SK-N-SH (cell line): ENCODE data around the gene XPR1. TPM values are rescaled to one million over a fixed set of nuclear protein-coding genes. Genes with fewer than 3 reads are reported as not detected.

Experiments used
- CTCF ChIA-PET: fragments of 300-600, 350-600 bp; formaldehyde crosslinking; extraction: SDS; loops from one replicate; lab custom pipeline; 2021; lab: Yijun Ruan, JAX
- POLR2A ChIA-PET: fragments of 350-600 bp; sonication (Branson Sonifier 250); formaldehyde crosslinking; extraction: SDS; loops from one replicate; lab custom pipeline; 2020; ENCODE audit warnings: antibody characterized with exemption, inconsistent platforms; lab: Yijun Ruan, JAX
- DNase-seq: peaks from one replicate; pipeline ENCODE4 v3.0.0; 2012
- H2AFZ ChIP-seq: fragments of 200-600 bp; sonication (generic); 2 replicates; pipeline ENCODE4 v1.8.1; 2016; ENCODE audit warnings: antibody characterized with exemption, mild to moderate bottlenecking, low read depth
- H3F3A ChIP-seq: fragments of 200-600 bp; sonication (generic); replicated peaks from 2 replicates; pipeline ENCODE3; 2016; ENCODE audit warnings: antibody characterized with exemption, mild to moderate bottlenecking; ENCODE audit not compliant: insufficient read depth
- H3K27ac ChIP-seq, 2 experiments: fragments of 200-500 bp in 1 of 2; fragments of 200-600 bp in 1 of 2; sonication (Bioruptor generic) in 1 of 2; sonication (generic), shearing (Covaris generic) in 1 of 2; 2 replicates each; pipeline versions ENCODE4 v1.5.1 to v1.6.1; 2014 to 2016; ENCODE audit warnings: low read depth in 2 of 2, inconsistent platforms in 1 of 2, low read length in 1 of 2, mild to moderate bottlenecking in 1 of 2, mixed read lengths in 1 of 2
- H3K27me3 ChIP-seq: fragments of 200-600 bp; sonication (generic), shearing (Covaris generic); 2 replicates; pipeline ENCODE4 v1.6.1; 2016; ENCODE audit warnings: mixed run types; ENCODE audit not compliant: insufficient read depth
- H3K36me3 ChIP-seq, 2 experiments: fragments of 200-500 bp in 1 of 2; fragments of 200-600 bp in 1 of 2; sonication (Bioruptor generic) in 1 of 2; sonication (generic) in 1 of 2; replicated peaks in 1 of 2; 2 replicates each; pipeline versions ENCODE3 to v1.5.1; 2014 to 2016; ENCODE audit warnings: low read length in 1 of 2, mild to moderate bottlenecking in 1 of 2; ENCODE audit not compliant: insufficient read depth in 2 of 2, control insufficient read depth in 1 of 2
- H3K4me1 ChIP-seq, 2 experiments: fragments of 200-500 bp in 1 of 2; fragments of 200-600 bp in 1 of 2; sonication (Bioruptor generic) in 1 of 2; sonication (generic), shearing (Covaris generic) in 1 of 2; 2 replicates each; pipeline versions ENCODE4 v1.5.1 to v1.6.1; 2014 to 2016; ENCODE audit warnings: low read depth in 1 of 2, low read length in 1 of 2, mixed run types in 1 of 2; ENCODE audit not compliant: insufficient read depth in 2 of 2, control insufficient read depth in 1 of 2
- H3K4me2 ChIP-seq: fragments of 200-600 bp; sonication (generic), shearing (Covaris generic); 2 replicates; pipeline ENCODE4 v1.6.1; 2017; ENCODE audit warnings: mixed run types
- H3K4me3 ChIP-seq, 2 experiments: fragments of 200-500 bp in 1 of 2; fragments of 200-600 bp in 1 of 2; sonication (Bioruptor generic) in 1 of 2; sonication (generic), shearing (Covaris generic) in 1 of 2; 2 replicates each; pipeline versions ENCODE4 v1.5.1 to v1.8.1; 2014 to 2016; ENCODE audit warnings: low read depth in 2 of 2, inconsistent platforms in 1 of 2, low read length in 1 of 2, mild to moderate bottlenecking in 1 of 2, mixed read lengths in 1 of 2, moderate library complexity in 1 of 2
- H3K79me2 ChIP-seq: fragments of 200-600 bp; sonication (generic); 2 replicates; pipeline ENCODE4 v1.8.1; 2017; ENCODE audit warnings: mild to moderate bottlenecking; ENCODE audit not compliant: insufficient read depth
- H3K9ac ChIP-seq: fragments of 200-600 bp; sonication (generic); 2 replicates; pipeline ENCODE4 v1.6.1; 2017; ENCODE audit warnings: mixed run types
- H3K9me2 ChIP-seq: fragments of 200-600 bp; sonication (generic); 2 replicates; pipeline ENCODE4 v1.6.1; 2017; ENCODE audit warnings: mixed run types
- H3K9me3 ChIP-seq: fragments of 200-600 bp; sonication (generic); 2 replicates; pipeline ENCODE4 v1.6.1; 2017; ENCODE audit warnings: mixed run types, mild to moderate bottlenecking, moderate library complexity
- H4K20me1 ChIP-seq: fragments of 200-600 bp; sonication (generic); 2 replicates; pipeline ENCODE4 v1.6.1; 2017; ENCODE audit warnings: mild to moderate bottlenecking, mixed run types; ENCODE audit not compliant: insufficient read depth
- CHD2 ChIP-seq: fragments of 150-350 bp; IDR thresholded peaks from 2 replicates; pipeline ENCODE4 v1.6.1; 2018; ENCODE audit warnings: low read length; ENCODE audit not compliant: partially characterized antibody
- ELF1 ChIP-seq: IDR thresholded peaks from 2 replicates; pipeline ENCODE4 v1.4.0; 2012
- EZH2phosphoT487 ChIP-seq: fragments of 200-600 bp; sonication (generic); IDR thresholded peaks from 2 replicates; pipeline ENCODE4 v1.6.1; 2017; ENCODE audit warnings: low read depth, mixed run types, mild to moderate bottlenecking, antibody characterized with exemption, moderate library complexity, borderline replicate concordance
- FOSL2 ChIP-seq: IDR thresholded peaks from 2 replicates; pipeline ENCODE4 v1.4.0; 2012; ENCODE audit warnings: low read depth, mild to moderate bottlenecking, moderate library complexity, borderline replicate concordance
- FOXJ3 ChIP-seq: sonication (generic); formaldehyde crosslinking; IDR thresholded peaks from 2 replicates; pipeline ENCODE4 v1.5.1; 2020; ENCODE audit warnings: mild to moderate bottlenecking, missing genetic modification reagents
- JUND ChIP-seq: IDR thresholded peaks from 2 replicates; pipeline ENCODE4 v1.4.0; 2012
- NFIC ChIP-seq: IDR thresholded peaks from 2 replicates; pipeline ENCODE4 v1.4.0; 2012; ENCODE audit warnings: borderline replicate concordance
- NRF1 ChIP-seq: IDR thresholded peaks from 2 replicates; pipeline ENCODE4 v1.6.1; 2012; ENCODE audit warnings: low read depth, mild to moderate bottlenecking, low read length
- POLR2AphosphoS5 ChIP-seq: IDR thresholded peaks from 2 replicates; pipeline ENCODE4 v1.6.1; 2012; ENCODE audit warnings: low read depth, low read length
- RAD21 ChIP-seq: IDR thresholded peaks from 2 replicates; pipeline ENCODE4 v1.6.1; 2012; ENCODE audit warnings: mild to moderate bottlenecking, low read length
- RFX5 ChIP-seq: IDR thresholded peaks from 2 replicates; pipeline ENCODE4 v1.6.1; 2012; ENCODE audit warnings: mild to moderate bottlenecking, improper control_type of control experiment, low read length
- RXRA ChIP-seq: IDR thresholded peaks from 2 replicates; pipeline ENCODE4 v1.4.0; 2012; ENCODE audit warnings: low read depth, mild to moderate bottlenecking, borderline replicate concordance
- SMC3 ChIP-seq: IDR thresholded peaks from 2 replicates; pipeline ENCODE4 v1.6.1; 2012; ENCODE audit warnings: low read depth, low read length, improper control_type of control experiment
- TAF1 ChIP-seq: IDR thresholded peaks from 2 replicates; pipeline ENCODE4 v1.6.1; 2012; ENCODE audit warnings: low read depth, mild to moderate bottlenecking, low read length, moderate library complexity, borderline replicate concordance
- TCF12 ChIP-seq: IDR thresholded peaks from 2 replicates; pipeline ENCODE4 v1.4.0; 2012
- TEAD4 ChIP-seq: IDR thresholded peaks from 2 replicates; pipeline ENCODE4 v1.4.0; 2012; ENCODE audit warnings: mild to moderate bottlenecking, borderline replicate concordance; ENCODE audit not compliant: insufficient read depth
- WGBS: methylation state at CpG from one replicate; pipeline ENCODE4 v1.1.6; 2017; ENCODE audit warnings: low lambda C conversion rate; 5-methylcytosine and 5-hydroxymethylcytosine counted together
- polyA plus RNA-seq, 3 experiments: library from polyadenylated mRNA; depleted of rRNA; stranded (reverse); fragments of >200 nt; gene quantifications; 2 replicates each; pipeline ENCODE4 v1.2.3, GENCODE V29; 2012
- TF ChIP-seq, protein P1 (sequence below): IDR thresholded peaks from 2 replicates; pipeline ENCODE4 v1.4.0; 2012; ENCODE audit warnings: low read depth
- TF ChIP-seq, protein P2 (sequence below): IDR thresholded peaks from 2 replicates; pipeline ENCODE4 v1.4.0; 2012; ENCODE audit warnings: low read depth, borderline replicate concordance
- TF ChIP-seq, protein P3 (sequence below): fragments of 200-600 bp; sonication (generic); IDR thresholded peaks from 2 replicates; pipeline ENCODE4 v1.6.1; 2017; ENCODE audit warnings: antibody characterized with exemption, mild to moderate bottlenecking, moderate library complexity
- TF ChIP-seq, protein P4 (sequence below): IDR thresholded peaks from 2 replicates; pipeline ENCODE4; 2012
- TF ChIP-seq, protein P5 (sequence below): fragments of 150-350 bp; IDR thresholded peaks from 2 replicates; pipeline ENCODE4 v1.6.1; 2016; ENCODE audit warnings: mild to moderate bottlenecking, low read depth, low read length

Gene XPR1
- polyA plus RNA-seq, 1 of the 3 experiments (the other 2 are of a cell fraction) = 7.9 TPM

DNA sequence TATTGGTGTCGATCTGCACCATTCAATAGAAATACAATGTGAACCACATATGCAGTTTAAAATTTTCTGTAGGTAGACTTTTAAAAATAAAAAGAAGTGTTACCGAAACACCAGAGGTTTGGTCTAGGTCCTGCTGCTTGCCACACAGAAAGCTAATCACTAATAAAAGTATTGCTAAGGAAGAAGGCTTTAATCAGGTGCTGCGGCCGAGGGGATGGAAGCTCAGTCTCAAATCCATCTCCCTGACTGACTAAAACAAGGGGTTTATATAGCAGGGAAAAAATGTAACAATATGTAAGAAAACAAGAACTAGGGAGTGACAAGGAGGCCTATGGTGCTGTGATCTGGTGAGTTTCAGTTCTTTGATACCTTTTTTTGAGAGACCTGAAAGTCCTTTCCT is 99.3 kb downstream of the XPR1 start:
- Histone ChIP-seq H4K20me1 (no peaks in the 10 kb centered on the region), H3K4me3 (no peak overlapping the region), H2AFZ (no peak overlapping the region), H3K4me1 (no peaks in the 10 kb centered on the region), H3K36me3 (no peaks in the 10 kb centered on the region), H3K4me2 (no peak overlapping the region), H3K79me2 (no peaks in the 10 kb centered on the region; the same call in 1 of the 2 replicates), H3K27me3 (no peaks in the 10 kb centered on the region), H3K9me2 (no peaks in the 10 kb centered on the region), H3K9me3 (no peaks in the 10 kb centered on the region), H3F3A (no peaks in the 10 kb centered on the region), H3K27ac (no peak overlapping the region), H3K9ac (no peak overlapping the region)
- no peak for DNase-seq
- TF ChIP-seq JUND (no peak), FOSL2 (no peak), EZH2phosphoT487 (no peak), RFX5 (no peak), NFIC (no peak), TAF1 (no peak)
- TF ChIP-seq, protein P1, sequence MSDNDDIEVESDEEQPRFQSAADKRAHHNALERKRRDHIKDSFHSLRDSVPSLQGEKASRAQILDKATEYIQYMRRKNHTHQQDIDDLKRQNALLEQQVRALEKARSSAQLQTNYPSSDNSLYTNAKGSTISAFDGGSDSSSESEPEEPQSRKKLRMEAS = no peak
- 94% methylated on average over 4 of the region's 4 CpGs for WGBS
- CTCF ChIA-PET = no interaction called here
- POLR2A ChIA-PET = interaction anchor here (0.6 kb wide), 1 partner anchor 121 kb away, joined by 3 read pairs; no protein-coding TSS in a partner anchor

DNA sequence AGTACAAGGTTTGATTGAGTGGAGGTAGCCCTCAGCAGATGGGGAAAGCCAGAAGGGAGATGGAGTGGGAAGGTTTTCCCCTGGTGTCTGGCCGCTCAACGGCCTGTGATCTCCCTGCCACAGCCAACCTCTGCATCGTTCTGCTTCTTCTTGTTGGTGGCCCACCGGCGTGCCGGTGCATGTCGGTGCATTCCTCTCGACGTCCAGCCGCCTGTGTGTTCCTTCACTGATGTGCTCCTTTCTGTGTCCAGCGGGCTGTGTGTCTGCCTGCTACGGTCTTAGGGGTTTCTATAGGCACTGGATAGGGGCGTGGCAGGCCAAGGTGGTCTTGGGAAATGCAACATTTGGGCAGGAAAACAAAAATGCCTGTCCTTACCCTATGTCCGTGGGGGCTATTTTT is 101.0 kb downstream of the XPR1 start:
- TF ChIP-seq CHD2 (no peak), RAD21 (no peak), SMC3 (no peak), RXRA (no peak), TCF12 (no peak), FOXJ3 (CRISPR knock-in tag) (no peak), POLR2AphosphoS5 (no peak), TEAD4 (no peak), NRF1 (no peak), ELF1 (no peak), FOSL2 (no peak), RFX5 (no peak), EZH2phosphoT487 (no peak), JUND (no peak)
- TF ChIP-seq, protein P2, sequence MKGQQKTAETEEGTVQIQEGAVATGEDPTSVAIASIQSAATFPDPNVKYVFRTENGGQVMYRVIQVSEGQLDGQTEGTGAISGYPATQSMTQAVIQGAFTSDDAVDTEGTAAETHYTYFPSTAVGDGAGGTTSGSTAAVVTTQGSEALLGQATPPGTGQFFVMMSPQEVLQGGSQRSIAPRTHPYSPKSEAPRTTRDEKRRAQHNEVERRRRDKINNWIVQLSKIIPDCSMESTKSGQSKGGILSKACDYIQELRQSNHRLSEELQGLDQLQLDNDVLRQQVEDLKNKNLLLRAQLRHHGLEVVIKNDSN = no peak
- TF ChIP-seq, protein P3, sequence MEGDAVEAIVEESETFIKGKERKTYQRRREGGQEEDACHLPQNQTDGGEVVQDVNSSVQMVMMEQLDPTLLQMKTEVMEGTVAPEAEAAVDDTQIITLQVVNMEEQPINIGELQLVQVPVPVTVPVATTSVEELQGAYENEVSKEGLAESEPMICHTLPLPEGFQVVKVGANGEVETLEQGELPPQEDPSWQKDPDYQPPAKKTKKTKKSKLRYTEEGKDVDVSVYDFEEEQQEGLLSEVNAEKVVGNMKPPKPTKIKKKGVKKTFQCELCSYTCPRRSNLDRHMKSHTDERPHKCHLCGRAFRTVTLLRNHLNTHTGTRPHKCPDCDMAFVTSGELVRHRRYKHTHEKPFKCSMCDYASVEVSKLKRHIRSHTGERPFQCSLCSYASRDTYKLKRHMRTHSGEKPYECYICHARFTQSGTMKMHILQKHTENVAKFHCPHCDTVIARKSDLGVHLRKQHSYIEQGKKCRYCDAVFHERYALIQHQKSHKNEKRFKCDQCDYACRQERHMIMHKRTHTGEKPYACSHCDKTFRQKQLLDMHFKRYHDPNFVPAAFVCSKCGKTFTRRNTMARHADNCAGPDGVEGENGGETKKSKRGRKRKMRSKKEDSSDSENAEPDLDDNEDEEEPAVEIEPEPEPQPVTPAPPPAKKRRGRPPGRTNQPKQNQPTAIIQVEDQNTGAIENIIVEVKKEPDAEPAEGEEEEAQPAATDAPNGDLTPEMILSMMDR = no peak
- TF ChIP-seq, protein P4, sequence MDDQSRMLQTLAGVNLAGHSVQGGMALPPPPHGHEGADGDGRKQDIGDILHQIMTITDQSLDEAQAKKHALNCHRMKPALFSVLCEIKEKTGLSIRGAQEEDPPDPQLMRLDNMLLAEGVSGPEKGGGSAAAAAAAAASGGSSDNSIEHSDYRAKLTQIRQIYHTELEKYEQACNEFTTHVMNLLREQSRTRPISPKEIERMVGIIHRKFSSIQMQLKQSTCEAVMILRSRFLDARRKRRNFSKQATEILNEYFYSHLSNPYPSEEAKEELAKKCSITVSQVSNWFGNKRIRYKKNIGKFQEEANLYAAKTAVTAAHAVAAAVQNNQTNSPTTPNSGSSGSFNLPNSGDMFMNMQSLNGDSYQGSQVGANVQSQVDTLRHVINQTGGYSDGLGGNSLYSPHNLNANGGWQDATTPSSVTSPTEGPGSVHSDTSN = no peak
- TF ChIP-seq, protein P5, sequence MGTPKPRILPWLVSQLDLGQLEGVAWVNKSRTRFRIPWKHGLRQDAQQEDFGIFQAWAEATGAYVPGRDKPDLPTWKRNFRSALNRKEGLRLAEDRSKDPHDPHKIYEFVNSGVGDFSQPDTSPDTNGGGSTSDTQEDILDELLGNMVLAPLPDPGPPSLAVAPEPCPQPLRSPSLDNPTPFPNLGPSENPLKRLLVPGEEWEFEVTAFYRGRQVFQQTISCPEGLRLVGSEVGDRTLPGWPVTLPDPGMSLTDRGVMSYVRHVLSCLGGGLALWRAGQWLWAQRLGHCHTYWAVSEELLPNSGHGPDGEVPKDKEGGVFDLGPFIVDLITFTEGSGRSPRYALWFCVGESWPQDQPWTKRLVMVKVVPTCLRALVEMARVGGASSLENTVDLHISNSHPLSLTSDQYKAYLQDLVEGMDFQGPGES = no peak
- no peaks in the 10 kb centered on the region for H3K9me2 ChIP-seq
- no peak for DNase-seq
- WGBS = 97% methylated on average over 14 of the region's 14 CpGs
- H3K27me3 ChIP-seq = no peaks in the 10 kb centered on the region
- no peak overlapping the region for H3K4me2 ChIP-seq
- no peak overlapping the region for H3K27ac ChIP-seq
- no peaks in the 10 kb centered on the region for H3K36me3 ChIP-seq
- H3K4me3 ChIP-seq = no peak overlapping the region
- no peaks in the 10 kb centered on the region for H4K20me1 ChIP-seq
- no peak overlapping the region for H3K9ac ChIP-seq
- H3F3A ChIP-seq = no peaks in the 10 kb centered on the region
- no peaks in the 10 kb centered on the region; the same call in 1 of the 2 replicates for H3K79me2 ChIP-seq
- H2AFZ ChIP-seq = no peak overlapping the region
- H3K9me3 ChIP-seq = no peaks in the 10 kb centered on the region
- POLR2A ChIA-PET = no interaction called here
- CTCF ChIA-PET = no interaction called here
- H3K4me1 ChIP-seq = no peaks in the 10 kb centered on the region
